GM21381 (cell line): Measurements from ENCODE around the gene ZNF808.
"Not testable (repeated sequence)": the region's sequence is repeated elsewhere in the genome, so short reads cannot be mapped to it uniquely, and the experiment has no call there.

Experiments used
- ATAC-seq: cut with Tn5 transposase; IDR thresholded peaks from one replicate; pipeline ENCODE4 v1.9.1; 2021; ENCODE audit warnings: mild to moderate bottlenecking, moderate library complexity; ENCODE audit not compliant: unreplicated experiment

ZNF808 gene

DNA sequence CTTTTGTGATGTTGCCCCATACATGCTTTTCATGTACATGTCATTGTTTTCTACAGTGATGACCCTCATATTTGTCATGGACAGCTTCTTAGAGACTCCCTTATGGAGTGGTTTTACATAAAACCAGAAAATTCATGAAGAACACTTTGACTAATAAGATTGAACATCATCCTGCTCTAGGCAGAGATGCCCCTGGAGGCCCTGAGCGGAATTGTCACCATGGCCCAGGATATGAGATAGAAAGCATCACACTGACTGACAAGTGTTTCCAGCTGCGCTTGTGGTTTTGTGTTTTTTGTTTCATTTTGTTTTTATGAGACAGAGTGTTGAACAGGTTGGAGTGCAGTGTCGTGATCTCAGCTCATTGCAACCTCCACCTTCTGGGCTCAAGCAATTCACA, 64.8 kb downstream of the ZNF808 start:
- no peak for ATAC-seq

GRCh38 chr19:52593441-52593840, 66.0 kb downstream of the ZNF808 start:
- ATAC-seq, result not testable (repeated sequence)

GRCh38 chr19:52599241-52599640, 71.8 kb downstream of the ZNF808 start:
- ATAC-seq, result no peak

DNA sequence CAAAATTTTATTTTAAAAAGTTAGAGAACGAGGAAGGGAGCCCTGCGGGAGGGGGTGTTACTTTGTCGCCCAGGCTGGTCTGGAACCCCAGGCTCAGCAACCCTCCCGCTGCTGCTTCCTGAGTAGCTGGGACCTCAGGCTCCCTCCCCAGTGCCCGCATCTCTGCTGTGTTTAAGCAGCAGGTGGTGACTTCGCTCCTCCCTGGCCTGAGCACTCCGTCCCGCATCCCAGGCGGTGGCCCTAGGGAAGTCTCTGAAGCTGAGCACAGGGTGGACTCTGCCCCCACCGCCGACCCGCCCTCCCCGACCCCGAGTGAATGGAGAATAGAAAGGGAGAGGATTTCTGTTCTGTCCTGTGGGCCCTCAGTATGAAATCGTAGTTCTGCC, 73.2 kb downstream of the ZNF808 start:
- peak; percentile 15 for ATAC-seq

GRCh38 chr19:52601025-52601973, 73.8 kb downstream of the ZNF808 start:
- peak; percentile 93 for ATAC-seq

GRCh38 chr19:52601974-52602366, 74.5 kb downstream of the ZNF808 start:
- ATAC-seq, result not testable (repeated sequence)

DNA sequence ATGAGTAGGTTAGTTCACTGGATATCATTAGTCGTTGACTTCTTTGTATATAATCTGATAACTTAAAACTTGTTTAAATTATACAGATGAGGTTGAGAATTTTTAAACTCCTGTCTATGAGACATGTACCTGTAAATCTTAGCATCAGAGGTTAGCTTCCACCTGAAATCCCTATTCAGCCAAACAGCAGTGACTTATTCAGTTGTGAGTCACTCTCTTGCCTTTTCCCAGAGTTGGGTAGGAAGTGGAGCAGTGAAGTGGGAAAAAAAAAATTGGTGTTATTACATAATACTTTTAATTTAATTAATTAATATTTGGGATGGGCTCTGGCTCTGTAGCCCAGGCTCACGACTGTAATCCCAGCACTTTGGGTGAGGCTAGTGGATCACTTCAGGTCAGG, 75.5 kb downstream of the ZNF808 start:
- ATAC-seq, result no peak

- ATAC-seq, result no peak
Observed at GRCh38 chr19:52603558-52604207, 76.2 kb downstream of the ZNF808 start.
